ENCODE measurements around the gene NGEF.

DNA sequence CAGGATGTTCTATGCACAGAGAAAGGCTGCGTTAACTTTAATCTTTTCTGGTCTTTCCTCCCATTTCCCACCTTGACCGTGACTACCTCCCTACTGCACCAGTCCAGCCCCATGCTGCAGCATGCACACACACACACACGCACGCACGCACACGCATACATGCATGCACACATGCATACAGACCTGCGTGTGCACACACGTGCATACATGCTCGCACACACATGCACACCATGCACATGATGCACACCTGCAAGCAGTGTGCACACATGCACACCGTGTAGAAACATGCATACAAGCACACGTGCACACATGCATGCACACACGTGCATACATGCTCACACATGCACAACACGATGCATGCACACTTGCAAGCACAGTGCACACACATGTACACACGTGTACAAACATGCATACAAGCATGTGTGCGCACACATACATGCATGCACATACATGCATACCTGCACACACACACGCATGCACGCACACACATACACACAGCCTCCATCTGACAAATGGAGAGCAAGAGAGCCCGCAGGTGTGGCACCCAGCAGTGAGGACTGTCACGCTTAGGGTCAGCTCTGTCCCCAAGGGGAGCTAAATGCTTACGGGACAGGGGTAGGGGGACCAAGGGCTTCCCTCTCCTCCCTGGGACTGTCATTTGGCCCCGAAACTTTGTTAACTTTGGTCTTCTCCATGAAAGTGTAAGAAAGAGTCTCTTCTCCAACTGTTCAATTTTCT lies 124.8 kb downstream of the NGEF start:
- no peak for TF ChIP-seq EZH2 (IDR thresholded peaks at IDR 0.05; ENCODE audit: insufficient read depth, low read length)
- TF ChIP-seq, protein P1, sequence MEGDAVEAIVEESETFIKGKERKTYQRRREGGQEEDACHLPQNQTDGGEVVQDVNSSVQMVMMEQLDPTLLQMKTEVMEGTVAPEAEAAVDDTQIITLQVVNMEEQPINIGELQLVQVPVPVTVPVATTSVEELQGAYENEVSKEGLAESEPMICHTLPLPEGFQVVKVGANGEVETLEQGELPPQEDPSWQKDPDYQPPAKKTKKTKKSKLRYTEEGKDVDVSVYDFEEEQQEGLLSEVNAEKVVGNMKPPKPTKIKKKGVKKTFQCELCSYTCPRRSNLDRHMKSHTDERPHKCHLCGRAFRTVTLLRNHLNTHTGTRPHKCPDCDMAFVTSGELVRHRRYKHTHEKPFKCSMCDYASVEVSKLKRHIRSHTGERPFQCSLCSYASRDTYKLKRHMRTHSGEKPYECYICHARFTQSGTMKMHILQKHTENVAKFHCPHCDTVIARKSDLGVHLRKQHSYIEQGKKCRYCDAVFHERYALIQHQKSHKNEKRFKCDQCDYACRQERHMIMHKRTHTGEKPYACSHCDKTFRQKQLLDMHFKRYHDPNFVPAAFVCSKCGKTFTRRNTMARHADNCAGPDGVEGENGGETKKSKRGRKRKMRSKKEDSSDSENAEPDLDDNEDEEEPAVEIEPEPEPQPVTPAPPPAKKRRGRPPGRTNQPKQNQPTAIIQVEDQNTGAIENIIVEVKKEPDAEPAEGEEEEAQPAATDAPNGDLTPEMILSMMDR (IDR thresholded peaks at IDR 0.05; ENCODE audit: insufficient read depth, low read depth, low read length), result no peak
